Activated CD8-positive, alpha-beta memory T cell treated with anti-CD3 and anti-CD28 coated beads for 4 hours (primary cell): ENCODE results near the gene ETV4.

Source experiments
- DNase-seq, 2 donors: peaks; one replicate each; pipeline ENCODE4 v3.0.0-alpha.2; 2020; ENCODE audit warnings: low read depth in 2 of 2

ETV4 gene

DNA sequence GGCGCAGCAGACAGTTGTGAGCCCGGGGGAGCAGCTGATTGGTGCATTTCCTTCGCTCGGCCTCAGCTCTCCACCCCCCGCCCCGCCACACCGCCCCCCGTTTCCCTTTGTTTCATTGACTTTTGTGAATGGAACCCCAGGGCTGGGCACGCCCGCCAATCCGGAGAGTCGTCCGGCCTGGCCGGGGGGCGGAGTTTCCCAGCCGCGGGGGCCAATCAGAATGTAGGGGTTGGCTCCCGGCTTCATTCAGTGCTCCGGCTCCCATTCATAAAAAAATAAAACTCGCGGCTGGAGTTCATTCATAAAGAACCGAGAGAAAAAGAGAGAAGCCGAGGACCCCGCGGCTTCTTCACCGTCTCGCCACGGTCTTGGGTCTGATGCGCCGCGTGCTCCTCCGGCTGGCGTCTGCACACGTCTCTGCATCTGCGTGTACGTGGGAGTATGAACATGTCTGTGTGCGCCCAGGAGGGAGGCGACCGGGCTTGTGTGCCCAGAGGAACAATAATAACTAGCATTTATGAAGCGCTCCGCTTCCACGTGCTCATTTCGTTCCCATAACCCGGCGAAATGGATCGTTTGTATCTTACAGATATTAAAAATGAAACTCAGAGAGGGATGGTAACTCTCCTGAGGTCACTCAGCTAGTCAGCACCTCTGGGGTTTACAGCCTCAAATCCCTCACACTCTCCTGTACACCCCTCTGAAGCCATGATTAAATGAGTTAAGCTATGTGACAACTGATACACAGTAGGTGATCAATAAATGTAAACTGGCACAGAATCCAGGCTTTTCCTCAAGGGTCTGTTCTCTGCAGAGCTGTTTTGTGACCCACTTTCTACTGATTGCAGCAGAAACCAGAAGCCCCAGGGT lies at the start of gene ETV4:
Gene ETV4 (minus strand): TSS at position 22 of the 870 bp plus-strand sequence. CDS start 723 bp downstream, outside the sequence.
- DNase-seq = peak; percentile 69 to 76

DNA sequence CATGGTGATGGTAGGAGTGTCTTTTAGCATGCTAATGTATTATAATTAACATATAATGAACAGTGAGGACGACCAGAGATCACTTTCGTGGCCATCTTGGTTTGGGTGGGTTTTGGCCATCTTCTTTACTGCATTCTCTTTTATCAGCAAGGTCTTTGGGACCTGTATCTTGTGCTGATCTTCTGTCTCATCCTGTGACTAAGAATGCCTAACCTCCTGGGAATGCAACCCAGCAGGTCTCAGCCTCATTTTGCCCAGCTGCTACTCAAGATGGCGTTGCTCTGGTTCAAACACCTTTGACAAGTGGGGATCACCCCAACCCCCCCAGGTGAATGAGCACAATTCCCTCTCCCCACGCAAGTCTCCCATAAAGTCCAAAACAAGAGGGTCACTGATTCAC lies 49.3 kb upstream of the ETV4 start:
- no peak for DNase-seq

DNA sequence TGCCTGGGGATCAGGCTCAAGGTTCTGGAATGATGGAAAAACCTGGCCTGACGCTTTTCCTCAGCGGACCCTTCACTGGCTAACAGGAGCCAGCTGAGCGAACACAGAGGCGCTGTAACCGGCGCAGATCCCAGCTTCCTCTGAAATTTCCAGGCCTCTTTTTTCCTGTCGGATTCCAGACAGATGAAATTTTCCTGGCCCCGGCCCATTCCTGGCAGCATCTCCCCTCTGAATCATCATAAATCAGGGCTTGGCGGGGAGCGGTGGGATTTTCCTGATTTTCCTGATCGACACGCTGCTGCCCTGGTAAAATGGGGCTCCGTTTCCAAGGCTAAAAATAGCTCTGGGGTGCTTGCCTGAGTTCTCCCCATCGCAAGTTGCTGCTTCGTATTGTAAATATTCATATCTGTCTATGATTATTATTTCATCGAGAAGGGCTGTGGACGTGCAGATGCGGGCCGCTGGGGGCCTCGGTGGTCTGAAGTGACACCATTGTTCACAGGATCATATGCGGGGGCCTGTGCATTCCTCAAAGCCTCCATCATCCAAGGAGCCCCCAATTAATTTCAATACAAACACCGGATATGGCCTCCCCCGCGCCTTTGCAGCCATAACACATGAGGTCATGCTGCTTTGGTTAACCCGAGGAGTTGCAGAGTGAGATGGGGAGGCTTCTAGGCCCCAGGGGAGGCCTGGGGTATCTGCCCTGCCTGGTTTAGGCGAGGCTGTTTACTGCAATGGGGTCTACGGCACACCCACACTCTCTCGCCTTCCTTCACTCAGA lies 45.8 kb upstream of the ETV4 start:
- DNase-seq = no peak

DNA sequence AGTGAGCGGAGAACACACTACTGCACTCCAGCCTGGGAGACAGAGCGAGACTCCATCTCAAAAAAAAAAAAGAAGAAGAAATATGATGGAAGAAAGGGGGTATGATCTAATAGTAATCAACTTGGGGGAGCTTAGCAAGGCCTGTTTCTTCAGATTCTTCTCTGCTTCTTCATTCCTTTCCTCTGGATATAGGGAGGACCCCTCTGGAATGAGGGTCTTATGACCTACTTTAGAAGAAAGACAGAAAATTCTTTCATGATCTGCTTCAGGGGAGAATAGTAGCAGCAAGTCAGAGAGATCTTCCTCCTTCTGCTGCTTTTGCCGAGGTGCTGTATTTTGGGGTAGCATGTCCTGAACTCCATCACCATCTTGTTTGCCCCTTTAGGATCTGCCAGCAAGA lies 44.9 kb upstream of the ETV4 start:
- DNase-seq = no peak

DNA sequence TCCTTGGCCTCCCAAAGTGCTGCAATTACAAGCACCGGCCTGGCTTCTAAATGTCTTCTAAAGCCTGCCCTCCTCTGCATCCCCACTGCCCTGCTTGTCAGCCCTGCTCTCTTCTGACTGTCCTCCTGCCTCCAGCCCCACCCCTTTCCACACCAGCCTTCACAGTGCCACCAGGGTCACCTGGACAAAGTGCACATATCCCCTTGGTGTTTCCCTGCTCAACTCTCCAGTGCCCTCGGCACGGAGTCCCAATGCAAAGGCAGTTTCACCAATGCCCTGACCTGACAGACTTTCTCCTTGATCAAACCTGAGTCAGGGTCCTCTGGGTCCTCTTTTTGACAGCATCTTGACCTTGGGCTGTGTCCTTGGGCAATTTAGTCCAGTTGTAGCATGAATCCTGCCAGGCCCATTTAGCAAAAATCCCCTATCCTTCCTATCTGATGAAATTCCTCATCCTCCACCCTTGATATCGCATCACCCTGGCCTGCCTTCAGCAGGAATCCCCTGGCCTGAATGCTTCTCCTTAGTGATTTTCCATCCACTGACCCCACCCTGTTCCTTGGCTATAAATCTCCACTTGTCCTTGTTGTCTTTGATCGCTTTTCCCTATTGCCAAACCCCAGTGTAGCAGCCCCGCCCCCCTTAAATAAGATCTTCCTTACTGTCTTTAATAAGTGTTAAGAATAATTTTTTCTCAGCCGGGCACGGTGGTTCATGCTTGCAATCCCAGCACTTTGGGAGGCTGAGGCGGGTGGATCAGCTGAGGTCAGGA lies 42.7 kb upstream of the ETV4 start:
- DNase-seq = no peak

DNA sequence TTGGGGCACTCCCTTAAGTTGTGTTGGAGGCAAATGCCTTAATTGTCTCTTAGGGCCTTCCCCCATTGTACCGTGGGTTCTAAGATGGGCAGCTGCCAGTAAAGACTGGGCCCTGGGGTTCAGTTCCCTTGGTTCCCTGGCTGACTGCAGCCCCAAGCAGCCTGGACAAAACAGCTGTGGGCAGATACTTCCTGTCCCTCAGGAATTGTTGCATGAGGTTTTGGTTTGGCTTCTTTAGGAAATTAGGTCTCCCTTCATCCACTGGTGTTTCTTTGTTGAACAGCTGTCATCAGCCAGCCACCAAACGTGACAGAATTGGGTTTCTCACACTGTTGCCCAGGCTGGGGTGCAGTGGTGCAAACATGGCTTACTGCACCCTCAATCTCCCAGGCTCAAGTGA lies 42.0 kb upstream of the ETV4 start:
- no peak for DNase-seq

DNA sequence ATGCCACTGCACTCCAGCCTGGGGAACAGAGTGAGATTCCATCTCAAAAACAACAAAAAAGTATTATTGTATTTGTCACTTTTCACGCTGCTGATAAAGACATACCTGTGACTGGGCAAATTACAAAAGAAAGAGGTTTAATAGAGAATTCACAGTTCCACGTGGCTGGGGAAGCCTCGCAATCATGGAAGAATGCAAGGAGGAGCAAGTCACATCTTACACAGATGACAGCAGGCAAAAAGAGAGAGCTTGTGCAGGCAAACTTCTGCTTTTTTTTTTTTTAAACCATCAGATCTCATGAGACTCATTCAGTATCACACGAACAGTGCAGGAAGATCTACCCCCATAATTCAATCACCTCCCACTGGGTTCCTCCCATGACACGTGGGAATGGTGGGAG lies 41.5 kb upstream of the ETV4 start:
- DNase-seq = no peak

DNA sequence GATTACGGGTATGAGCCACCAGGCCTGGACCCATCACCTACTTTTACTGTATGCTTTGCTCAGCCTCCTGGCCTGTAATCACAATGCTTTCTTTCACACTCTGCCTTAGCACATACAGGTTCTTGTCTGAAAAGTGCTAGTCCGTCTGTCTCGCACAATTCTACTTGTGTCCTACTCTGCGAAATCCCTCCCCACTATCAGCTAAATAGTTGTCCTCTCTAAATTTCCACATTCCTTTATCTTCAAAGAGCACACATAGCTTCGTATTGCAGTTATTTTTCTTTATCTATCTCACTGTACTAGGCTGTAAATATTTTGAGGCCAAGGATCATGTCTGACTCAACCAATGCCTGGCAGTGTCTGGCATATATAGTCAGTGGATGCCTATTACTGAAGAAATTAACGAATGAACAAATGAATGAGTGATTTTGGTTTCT lies 38.5 kb upstream of the ETV4 start:
- DNase-seq = no peak

DNA sequence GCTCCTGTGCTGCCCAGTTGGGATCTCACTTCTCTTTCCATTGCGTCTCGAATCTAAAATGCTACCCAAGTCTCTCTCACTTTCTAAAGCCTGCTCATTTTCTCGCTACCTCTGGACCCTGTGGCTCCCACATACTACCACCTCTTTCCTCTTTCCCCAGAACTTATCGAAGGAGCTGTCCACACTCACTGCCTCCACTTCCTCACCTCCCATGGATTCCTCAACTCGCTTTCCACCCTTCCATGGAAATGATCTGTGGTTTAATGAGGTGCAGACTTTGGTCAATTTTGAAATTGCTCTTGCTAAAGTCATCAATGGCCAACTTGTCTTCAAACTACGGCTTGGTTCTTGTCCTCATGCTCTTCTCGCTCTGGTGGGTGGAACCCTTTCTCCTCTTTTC lies 37.2 kb upstream of the ETV4 start:
- no peak for DNase-seq

DNA sequence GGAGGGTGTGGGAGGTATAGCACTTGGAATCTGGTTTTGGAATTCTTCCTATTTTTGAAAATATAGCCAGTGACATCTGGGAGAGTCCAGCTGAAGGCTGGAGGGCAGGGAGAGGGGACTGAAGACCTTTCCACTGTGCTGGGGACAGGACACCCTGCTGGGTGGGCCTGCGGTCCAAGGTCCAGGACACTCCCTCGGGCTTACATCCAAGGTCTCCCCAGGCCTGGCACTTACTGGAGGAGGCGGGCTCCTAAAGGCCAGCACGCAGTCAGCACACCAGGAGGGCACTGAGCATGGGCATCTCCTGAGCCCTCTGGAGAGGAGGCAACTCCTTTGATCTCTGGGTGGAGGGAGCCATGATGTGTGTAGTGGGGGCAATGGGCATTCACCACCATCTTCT lies 35.5 kb upstream of the ETV4 start:
- no peak for DNase-seq

DNA sequence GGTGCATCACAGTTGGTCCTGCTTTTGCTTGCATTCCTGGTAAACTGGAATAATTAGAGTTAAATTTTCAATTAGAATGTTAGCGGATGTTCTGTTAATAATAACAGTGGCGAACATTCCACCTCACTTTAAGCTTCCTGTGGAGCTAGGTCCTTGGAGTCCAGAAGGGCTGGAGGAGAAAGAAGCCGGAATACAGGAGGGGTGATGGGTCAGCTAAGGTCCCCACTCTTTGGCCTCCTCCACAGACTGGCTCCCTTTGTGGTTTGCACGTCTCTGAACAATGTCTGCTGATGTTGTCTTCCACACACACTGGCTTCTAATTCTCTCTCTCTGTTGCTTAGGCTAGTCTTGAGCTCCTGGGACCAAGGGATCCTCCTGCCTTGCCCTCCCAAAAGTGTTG lies 35.0 kb upstream of the ETV4 start:
- no peak for DNase-seq

DNA sequence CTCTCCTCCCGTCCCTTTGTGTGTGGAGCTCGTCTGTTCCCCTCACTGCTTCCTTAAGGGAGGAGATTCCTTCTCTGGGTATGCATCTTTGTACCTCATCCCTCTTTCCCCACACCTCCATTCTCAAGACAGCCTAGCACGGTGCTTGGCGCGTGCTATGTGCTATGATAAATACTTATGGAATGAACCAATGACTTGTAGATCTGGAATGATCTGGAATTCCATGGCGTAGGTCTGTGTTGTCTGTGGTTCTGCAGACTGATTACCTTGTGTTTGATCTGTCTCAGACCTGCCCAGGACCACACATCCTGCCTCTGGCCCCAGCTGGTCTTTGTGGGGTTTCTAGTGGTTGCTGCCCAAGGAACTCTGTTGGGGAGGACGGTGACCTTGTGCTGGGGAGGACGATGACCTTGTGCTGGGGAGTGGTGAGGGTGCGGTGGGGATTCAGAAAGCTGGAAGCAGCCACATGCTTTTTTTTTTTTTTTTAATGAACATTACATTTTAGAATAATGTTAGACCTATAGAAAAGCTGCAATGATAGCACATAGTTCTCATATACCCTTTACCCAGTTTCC lies 33.5 kb upstream of the ETV4 start:
- no peak for DNase-seq

DNA sequence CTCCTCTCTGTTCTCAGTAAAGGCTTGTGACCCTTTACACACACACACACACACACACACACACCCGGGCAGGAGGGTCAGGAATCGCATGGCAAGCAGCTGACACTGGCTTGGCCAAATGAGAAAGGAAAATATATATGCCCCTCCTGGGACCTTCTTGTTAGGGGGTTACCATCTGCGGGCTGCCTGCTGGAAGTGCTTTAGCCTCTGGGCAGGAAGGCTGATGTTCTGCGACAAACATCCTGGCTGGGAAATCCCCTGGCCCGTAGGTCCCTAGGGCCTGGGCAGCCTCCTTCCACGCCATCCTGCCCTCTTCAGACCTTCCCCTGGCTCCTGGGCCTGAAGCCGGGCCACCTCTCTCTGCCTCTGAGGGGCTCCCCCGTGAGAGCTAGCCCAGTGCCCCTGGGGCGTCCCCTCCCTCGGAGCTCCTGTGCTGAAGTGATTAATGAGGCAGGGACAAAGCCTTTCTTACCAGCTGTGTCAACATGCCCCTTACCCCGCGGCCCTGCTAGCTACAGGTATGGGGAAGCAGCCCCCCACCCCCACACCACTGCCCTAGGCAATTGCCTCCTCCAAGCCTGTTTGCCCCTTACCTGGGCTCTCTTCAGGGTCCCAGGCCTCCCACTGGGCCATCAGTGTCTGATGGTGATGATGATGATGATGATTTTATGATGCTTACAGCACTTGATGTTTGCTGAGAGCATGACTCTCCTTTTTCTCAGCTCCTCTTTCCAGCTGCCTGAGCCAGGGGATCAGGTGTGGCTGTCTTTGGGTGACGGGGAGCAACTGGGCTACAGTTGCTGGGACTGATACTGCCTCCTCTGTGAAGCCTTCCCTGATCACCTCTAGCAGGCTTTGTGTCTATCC lies 32.8 kb upstream of the ETV4 start:
- peak in 1 of 2 donors; percentile 8 for DNase-seq

DNA sequence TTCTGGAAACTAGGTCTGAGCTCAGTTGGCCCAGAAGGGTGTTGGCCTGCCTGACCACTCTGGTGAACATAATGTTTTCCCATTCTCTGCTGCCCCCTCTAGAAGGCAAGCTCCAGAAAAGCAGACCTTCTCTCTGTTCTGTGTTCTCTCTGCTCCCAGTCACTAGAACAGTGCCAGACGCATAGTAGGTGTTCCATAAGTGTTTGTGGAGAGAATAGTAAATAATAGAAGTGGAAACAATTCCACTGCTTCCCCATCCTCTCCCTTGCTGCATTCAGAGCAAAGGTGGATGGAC lies 32.2 kb upstream of the ETV4 start:
- no peak for DNase-seq

DNA sequence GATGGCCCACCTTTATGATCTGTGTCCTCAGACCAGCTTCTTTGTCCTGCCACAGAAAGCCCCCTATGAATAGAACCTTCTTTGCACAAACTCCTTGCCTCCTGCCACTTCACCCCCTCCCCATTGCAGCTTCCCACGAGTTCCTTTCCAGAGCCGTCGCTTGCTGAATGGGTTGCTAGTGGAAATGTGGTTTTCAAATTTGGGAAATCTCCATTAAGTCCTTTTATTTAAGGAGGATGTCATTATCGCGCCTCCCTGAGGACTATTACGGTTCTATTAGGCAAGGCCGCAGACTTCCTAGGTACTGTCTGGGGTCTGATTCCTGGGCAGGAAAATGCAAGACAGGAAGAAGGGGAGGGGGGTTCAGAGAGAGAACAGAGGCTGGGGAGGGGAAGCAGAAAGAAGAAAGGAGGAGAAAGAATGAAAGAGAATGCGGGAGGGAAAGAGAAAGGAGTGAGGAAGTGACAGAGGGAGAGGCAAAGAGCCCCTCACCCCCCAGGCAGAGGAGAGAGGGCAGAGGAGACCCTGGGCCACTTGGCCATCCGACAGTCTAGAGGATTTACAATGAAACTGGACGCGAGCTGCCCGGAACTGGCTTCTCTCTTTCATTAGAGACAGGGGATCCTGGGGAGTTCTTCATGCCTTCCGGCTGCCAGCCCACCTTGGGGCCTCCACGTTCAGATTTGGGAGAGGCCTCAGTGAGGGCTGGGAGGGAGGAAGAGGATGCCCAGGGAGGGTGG lies 31.7 kb upstream of the ETV4 start:
- DNase-seq = no peak

DNA sequence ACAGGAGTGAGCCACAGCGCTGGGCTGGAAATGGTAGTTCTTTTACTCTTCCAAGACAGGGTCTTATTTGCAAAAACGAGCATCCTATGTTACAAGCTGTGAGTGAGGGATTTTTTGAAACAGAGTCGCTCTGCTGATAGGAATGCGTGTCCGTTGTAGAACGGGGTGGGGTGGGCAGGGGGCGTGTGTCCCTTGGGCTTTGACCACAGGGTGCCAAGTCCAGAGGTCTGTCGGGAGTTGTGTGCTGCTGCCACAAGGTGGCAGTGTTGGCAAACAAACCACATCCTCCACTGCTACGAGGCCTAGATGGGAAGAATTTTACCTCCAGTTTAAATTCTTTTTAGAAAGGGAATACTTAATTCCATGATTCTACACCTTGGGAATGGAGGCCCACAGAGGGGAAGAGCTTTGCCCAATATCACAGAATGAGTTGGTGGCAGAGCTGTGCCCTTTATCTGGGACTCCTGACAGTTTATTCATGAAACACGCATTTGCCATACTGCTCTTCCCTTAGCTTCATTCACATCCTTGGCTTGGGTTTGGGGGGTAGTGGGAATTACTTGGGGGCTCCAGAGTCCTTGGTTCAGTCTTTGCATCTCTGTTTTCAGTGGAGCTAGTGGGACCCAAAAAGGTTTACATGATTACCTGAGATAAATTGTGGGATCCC lies 30.6 kb upstream of the ETV4 start:
- DNase-seq = peak; percentile 24 to 25

DNA sequence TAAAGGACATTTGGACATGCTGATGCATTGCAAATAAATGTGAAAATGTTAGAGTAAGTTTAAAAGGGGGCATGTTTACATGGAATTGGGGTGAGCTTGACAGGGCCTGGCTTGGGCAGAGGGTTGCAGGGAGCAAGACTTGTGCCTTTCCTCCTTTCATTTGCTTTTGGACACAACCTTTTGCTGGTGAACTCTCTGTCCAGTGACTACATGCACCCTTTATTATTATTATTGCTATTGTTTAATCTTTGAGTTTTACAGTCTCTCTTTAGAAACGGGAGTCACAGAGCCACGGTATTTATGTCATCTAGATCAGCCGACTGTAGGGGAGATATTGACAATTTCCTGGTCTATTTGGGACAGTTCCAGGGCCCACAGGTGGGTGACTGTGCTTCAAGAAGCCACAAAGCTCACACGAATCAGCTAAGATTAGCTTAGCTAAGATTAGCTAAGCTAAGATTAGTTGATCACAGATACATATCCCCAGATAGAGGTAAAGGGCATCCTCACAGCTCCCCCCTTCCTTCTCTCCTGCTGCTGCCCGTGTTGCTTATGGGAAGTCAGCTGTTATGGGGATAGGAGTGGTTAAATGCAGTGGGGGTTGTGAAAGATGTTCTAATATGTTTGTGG lies 28.9 kb upstream of the ETV4 start:
- no peak for DNase-seq

DNA sequence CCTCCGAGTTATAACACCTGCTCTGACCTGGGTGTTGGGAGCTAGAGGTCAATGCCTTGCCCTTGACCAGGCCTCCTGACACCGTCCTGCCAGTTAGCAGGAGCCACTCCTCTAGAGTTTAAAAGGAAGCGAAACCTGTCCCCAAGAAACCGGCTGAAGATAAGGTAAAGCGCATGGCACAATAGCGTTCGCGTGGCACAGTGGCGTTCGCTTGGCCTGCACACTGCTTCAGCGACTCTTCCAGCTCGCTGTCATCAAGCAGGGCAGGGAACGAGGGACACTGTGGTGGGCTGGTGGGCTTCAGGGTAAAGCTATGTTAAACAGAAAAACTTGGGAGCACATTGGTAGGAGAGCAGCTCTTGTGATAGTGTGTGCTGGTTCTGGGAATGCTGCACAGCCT lies 28.2 kb upstream of the ETV4 start:
- no peak for DNase-seq

DNA sequence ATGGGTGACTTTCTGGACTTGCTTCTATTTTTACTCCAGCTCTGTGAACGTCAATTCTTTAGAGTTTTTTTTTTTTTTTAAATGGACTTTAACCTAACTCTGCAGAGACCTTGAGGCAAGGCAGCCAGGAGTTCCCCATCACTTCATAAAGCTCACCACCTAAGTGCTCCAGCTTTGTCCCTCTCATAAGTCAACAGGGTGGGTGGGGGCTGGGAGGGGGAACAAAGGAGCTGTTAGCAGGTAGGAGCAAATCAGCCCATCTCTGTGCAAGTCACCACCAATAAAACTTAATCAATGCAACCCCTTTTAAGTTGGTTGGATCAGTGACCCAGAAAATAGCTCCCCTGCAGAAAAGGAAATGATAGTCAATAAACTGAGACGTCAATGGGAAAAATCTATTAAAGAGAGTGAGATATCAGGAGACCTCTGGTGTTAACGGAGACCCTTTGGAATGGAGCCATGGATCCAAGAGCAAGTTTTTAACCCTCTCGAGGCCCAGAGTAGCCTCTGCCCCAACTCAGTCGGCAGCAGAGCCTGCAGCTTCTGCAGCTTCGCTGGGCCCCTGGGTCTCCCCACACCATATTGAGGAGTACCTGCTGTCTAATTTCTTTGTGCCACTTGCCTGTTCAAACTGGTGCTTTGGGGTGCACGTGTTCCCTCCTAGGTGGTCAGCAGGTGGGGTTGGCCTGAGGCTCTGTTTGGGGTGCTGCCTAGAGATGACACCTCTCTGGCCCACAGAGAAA lies 27.6 kb upstream of the ETV4 start:
- no peak for DNase-seq
